ENCODE measurements around the gene UBE3B. TPM values are rescaled to one million over a fixed set of nuclear protein-coding genes. Genes with fewer than 3 reads are reported as not detected.

Gene UBE3B
- total RNA-seq, 1 donor from 2014 or later, result 32.2 TPM

DNA sequence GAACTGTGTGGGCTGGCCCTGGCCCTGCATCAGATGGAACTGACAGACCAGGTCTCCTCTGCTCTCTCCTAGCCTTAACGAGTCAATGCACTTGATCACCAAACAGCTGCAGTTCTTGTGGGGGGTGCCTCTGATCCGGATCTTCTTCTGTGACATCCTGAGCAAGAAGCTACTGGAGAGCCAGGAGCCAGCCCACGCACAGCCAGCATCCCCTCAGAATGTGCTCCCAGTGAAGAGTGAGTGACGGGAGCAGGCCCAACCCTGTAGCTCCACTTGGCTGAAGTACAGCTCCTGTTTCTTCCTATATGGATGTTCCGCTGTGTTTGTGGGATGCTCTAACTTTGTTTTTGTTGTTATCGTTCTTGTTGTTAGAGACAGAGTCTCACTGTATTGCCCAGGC is 23.9 kb downstream of the UBE3B start:
- no peak overlapping the region for H3K27ac ChIP-seq
- intact Hi-C loops (cut with DNase I), result no loop called here
- no peaks in the 10 kb centered on the region for H3K4me1 ChIP-seq
- no peaks in the 10 kb centered on the region for H3K27me3 ChIP-seq
- peaks cover 4 to 89% of the 10 kb centered on the region in 2 donors for H3K36me3 ChIP-seq
- H3K9me3 ChIP-seq, result no peaks in the 10 kb centered on the region
- no peak for DNase-seq (ENCODE audit: extremely low spot score in 2 of 2)
- no peak overlapping the region for H3K4me3 ChIP-seq
- no peak for TF ChIP-seq POLR2AphosphoS5 (IDR thresholded peaks at IDR 0.05; ENCODE audit: insufficient read depth in 1 of 2, low read depth in 1 of 2)
- TF ChIP-seq, protein P1, sequence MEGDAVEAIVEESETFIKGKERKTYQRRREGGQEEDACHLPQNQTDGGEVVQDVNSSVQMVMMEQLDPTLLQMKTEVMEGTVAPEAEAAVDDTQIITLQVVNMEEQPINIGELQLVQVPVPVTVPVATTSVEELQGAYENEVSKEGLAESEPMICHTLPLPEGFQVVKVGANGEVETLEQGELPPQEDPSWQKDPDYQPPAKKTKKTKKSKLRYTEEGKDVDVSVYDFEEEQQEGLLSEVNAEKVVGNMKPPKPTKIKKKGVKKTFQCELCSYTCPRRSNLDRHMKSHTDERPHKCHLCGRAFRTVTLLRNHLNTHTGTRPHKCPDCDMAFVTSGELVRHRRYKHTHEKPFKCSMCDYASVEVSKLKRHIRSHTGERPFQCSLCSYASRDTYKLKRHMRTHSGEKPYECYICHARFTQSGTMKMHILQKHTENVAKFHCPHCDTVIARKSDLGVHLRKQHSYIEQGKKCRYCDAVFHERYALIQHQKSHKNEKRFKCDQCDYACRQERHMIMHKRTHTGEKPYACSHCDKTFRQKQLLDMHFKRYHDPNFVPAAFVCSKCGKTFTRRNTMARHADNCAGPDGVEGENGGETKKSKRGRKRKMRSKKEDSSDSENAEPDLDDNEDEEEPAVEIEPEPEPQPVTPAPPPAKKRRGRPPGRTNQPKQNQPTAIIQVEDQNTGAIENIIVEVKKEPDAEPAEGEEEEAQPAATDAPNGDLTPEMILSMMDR (IDR thresholded peaks at IDR 0.05), result no peak
- TF ChIP-seq POLR2A (IDR thresholded peaks at IDR 0.05), result no peak

DNA sequence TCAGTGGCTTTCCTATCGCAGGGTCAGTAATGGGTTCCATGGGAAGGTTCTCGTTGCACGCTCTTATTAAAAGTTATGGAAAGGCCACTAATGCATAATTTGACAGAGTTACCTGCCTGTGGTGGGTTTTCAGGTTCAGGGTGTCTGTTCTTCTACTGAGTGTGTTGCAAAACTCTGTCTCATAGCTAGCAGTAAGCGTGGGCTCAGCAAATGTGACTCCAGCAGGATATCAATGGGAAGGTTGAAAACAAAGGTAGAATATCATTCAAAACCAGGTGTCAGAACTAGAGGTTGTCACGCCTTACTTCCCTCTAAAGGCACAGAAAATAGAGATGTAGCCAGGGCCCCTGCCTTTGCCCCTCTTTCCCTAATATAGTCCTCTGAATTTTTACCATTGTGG is 24.9 kb downstream of the UBE3B start:
- intact Hi-C loops (cut with DNase I), result no loop called here

DNA sequence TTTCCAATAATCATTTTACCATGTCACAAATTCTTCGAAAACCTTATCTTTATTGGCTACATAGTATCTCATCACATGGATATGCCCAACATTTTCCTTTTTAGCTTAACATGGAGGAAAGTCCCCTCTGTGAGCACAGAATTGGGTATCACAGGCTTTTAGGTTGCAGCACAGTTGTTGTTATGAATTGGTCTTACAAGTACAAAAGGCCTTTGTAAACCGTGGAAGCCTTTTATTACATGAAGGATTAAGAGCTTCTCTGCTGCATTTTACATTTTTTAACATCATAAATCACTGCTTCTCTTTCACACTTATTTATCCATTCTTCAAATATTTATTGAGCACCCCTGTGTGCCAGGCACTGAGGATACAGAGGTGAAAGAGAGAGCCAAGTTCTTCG is 26.2 kb downstream of the UBE3B start:
- peaks cover 4 to 99% of the 10 kb centered on the region in 2 donors for H3K36me3 ChIP-seq
- intact Hi-C loops (cut with DNase I), result no loop called here
- no peaks in the 10 kb centered on the region for H3K27me3 ChIP-seq
- H3K9me3 ChIP-seq, result no peaks in the 10 kb centered on the region
- DNase-seq (ENCODE audit: extremely low spot score in 2 of 2), result no peak
- no peak for TF ChIP-seq POLR2A (IDR thresholded peaks at IDR 0.05)
- TF ChIP-seq POLR2AphosphoS5 (IDR thresholded peaks at IDR 0.05; ENCODE audit: insufficient read depth in 1 of 2, low read depth in 1 of 2), result no peak
- TF ChIP-seq, protein P1 (IDR thresholded peaks at IDR 0.05), result no peak
- no peak overlapping the region for H3K27ac ChIP-seq
- no peak overlapping the region for H3K4me3 ChIP-seq
- no peaks in the 10 kb centered on the region for H3K4me1 ChIP-seq

More for the DNA sequence above, 24.9 kb downstream of the UBE3B start:
- DNase-seq (ENCODE audit: extremely low spot score in 2 of 2), result no peak
- H3K36me3 ChIP-seq, result peaks cover 4 to 99% of the 10 kb centered on the region in 2 donors
- no peaks in the 10 kb centered on the region for H3K9me3 ChIP-seq
- no peak overlapping the region for H3K27ac ChIP-seq
- H3K4me3 ChIP-seq, result no peak overlapping the region
- no peaks in the 10 kb centered on the region for H3K4me1 ChIP-seq
- no peaks in the 10 kb centered on the region for H3K27me3 ChIP-seq
- TF ChIP-seq, protein P1 (IDR thresholded peaks at IDR 0.05), result no peak
- no peak for TF ChIP-seq POLR2AphosphoS5 (IDR thresholded peaks at IDR 0.05; ENCODE audit: insufficient read depth in 1 of 2, low read depth in 1 of 2)
- no peak for TF ChIP-seq POLR2A (IDR thresholded peaks at IDR 0.05)

DNA sequence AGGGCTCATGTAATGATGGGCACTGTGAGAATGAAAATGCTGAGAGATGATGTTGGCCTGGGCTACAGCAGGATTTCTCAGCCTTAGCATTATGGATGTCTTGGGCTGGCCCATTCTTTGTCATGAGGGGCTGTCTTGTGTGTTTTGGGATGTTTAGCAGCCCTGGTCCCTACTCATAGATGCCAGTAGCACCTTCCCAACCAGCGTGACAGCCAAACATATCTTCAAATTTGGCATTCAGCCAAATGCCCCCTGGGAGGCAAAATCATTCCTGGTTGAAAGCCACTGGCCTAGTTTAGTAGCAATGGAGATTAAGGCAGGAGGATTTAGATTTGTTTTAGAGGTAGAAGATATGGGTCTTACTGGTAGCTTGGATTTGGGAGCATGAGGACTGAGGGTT is 26.6 kb downstream of the UBE3B start:
- H3K36me3 ChIP-seq, result peaks cover 4 to 99% of the 10 kb centered on the region in 2 donors
- intact Hi-C loops (cut with DNase I), result no loop called here
- no peak overlapping the region for H3K4me3 ChIP-seq
- no peaks in the 10 kb centered on the region for H3K27me3 ChIP-seq
- H3K27ac ChIP-seq, result no peak overlapping the region
- no peak for TF ChIP-seq POLR2A (IDR thresholded peaks at IDR 0.05)
- TF ChIP-seq POLR2AphosphoS5 (IDR thresholded peaks at IDR 0.05; ENCODE audit: insufficient read depth in 1 of 2, low read depth in 1 of 2), result no peak
- TF ChIP-seq, protein P1 (IDR thresholded peaks at IDR 0.05), result no peak
- DNase-seq (ENCODE audit: extremely low spot score in 2 of 2), result no peak
- no peaks in the 10 kb centered on the region for H3K9me3 ChIP-seq
- H3K4me1 ChIP-seq, result no peaks in the 10 kb centered on the region

DNA sequence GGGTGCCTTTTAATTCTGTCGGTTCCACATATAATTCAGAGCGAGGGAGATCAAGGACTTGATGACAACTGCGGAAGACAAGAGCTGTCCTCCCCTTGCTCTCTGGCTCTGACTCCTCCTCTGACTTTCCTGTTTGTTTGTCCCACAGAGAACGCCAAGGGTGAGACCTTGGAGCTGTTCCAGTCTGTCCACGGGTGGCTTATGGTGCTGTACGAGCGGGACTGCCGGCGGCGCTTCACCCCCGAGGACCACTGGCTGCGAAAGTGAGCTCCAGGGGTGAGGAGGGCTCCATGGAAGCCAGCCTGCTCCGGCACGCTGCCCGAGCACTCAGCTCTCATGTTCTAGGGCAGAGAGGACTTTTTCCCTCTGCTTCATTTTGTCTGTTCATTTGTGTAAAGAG is 32.8 kb downstream of the UBE3B start:
- peaks cover 2 to 91% of the 10 kb centered on the region in 2 donors for H3K36me3 ChIP-seq
- intact Hi-C loops (cut with DNase I), result no loop called here

More for the DNA sequence above, 32.8 kb downstream of the UBE3B start:
- DNase-seq (ENCODE audit: extremely low spot score in 2 of 2), result no peak
- no peak overlapping the region for H3K27ac ChIP-seq
- H3K4me1 ChIP-seq, result no peaks in the 10 kb centered on the region
- H3K9me3 ChIP-seq, result no peaks in the 10 kb centered on the region
- H3K4me3 ChIP-seq, result no peak overlapping the region
- no peaks in the 10 kb centered on the region for H3K27me3 ChIP-seq
- TF ChIP-seq, protein P1 (IDR thresholded peaks at IDR 0.05), result no peak
- TF ChIP-seq POLR2AphosphoS5 (IDR thresholded peaks at IDR 0.05; ENCODE audit: insufficient read depth in 1 of 2, low read depth in 1 of 2) (no peak), POLR2A (IDR thresholded peaks at IDR 0.05) (no peak)
